Liver (tissue), 9 donors: ENCODE measurements around the gene PPP2R3B. TPM values are rescaled to one million over a fixed set of nuclear protein-coding genes. Genes with fewer than 3 reads are reported as not detected.
"Not testable (repeated sequence)": the region's sequence is repeated elsewhere in the genome, so short reads cannot be mapped to it uniquely, and the experiment has no call there.

Experiments
- DNase-seq: peaks from one replicate; pipeline ENCODE4 v3.0.0-alpha.2; 2017; ENCODE audit warnings: low spot score
- H3K27ac ChIP-seq, 2 donors: one replicate each; pipeline ENCODE4 v1.7.0; 2013; ENCODE audit warnings: inconsistent platforms in 2 of 2, low read length in 2 of 2, control low read depth in 1 of 2, low read depth in 1 of 2, mild to moderate bottlenecking in 1 of 2
- H3K27me3 ChIP-seq, 4 donors: one replicate each; pipeline versions ENCODE4 v1.6.1 to v1.7.0; 2013; ENCODE audit warnings: low read length in 3 of 4, inconsistent platforms in 1 of 4, mild to moderate bottlenecking in 1 of 4, moderate library complexity in 1 of 4; ENCODE audit not compliant: control insufficient read depth in 4 of 4, insufficient read depth in 4 of 4
- H3K36me3 ChIP-seq, 4 donors: one replicate each; pipeline versions ENCODE4 v1.6.1 to v1.7.0; 2013; ENCODE audit warnings: low read length in 3 of 4, mild to moderate bottlenecking in 3 of 4, low read depth in 1 of 4, moderate library complexity in 1 of 4; ENCODE audit not compliant: control insufficient read depth in 4 of 4, insufficient read depth in 3 of 4
- H3K4me1 ChIP-seq, 4 donors: one replicate each; pipeline versions ENCODE4 v1.6.1 to v1.7.0; 2013; ENCODE audit warnings: low read length in 3 of 4, mild to moderate bottlenecking in 3 of 4, moderate library complexity in 1 of 4; ENCODE audit not compliant: control insufficient read depth in 4 of 4, insufficient read depth in 4 of 4
- H3K4me3 ChIP-seq, 3 donors: one replicate each; pipeline versions ENCODE4 v1.6.1 to v1.7.0; 2013; ENCODE audit warnings: low read length in 3 of 3, control low read depth in 1 of 3, low read depth in 1 of 3, mild to moderate bottlenecking in 1 of 3
- H3K9ac ChIP-seq, 2 donors: one replicate each; pipeline ENCODE4 v1.7.0; 2013; ENCODE audit warnings: low read length in 2 of 2, mild to moderate bottlenecking in 2 of 2, moderate library complexity in 2 of 2, control low read depth in 1 of 2, low read depth in 1 of 2
- H3K9me3 ChIP-seq, 4 donors: one replicate each; pipeline versions ENCODE4 v1.6.1 to v1.7.0; 2013; ENCODE audit warnings: low read length in 3 of 4; ENCODE audit not compliant: control insufficient read depth in 4 of 4
- FOXA1 ChIP-seq: IDR thresholded peaks from 2 replicates; pipeline ENCODE4 v1.6.1; 2016; ENCODE audit warnings: antibody characterized with exemption
- FOXA2 ChIP-seq: IDR thresholded peaks from 2 replicates; pipeline ENCODE4 v1.6.1; 2016; ENCODE audit warnings: antibody characterized with exemption
- HNF4G ChIP-seq: IDR thresholded peaks from 2 replicates; pipeline ENCODE4 v1.6.1; 2016; ENCODE audit warnings: antibody characterized with exemption
- NR2F2 ChIP-seq: IDR thresholded peaks from 2 replicates; pipeline ENCODE4 v1.6.1; 2016; ENCODE audit warnings: antibody characterized with exemption
- RAD21 ChIP-seq, 2 donors: IDR thresholded peaks; 2 replicates each; pipeline ENCODE4 v1.6.1; 2016; ENCODE audit warnings: antibody characterized with exemption in 2 of 2, mild to moderate bottlenecking in 2 of 2
- REST ChIP-seq: IDR thresholded peaks from 2 replicates; pipeline ENCODE4 v1.6.1; 2016; ENCODE audit warnings: antibody characterized with exemption, mild to moderate bottlenecking
- SP1 ChIP-seq: IDR thresholded peaks from 2 replicates; pipeline ENCODE4 v1.6.1; 2018; ENCODE audit warnings: antibody characterized with exemption, mild to moderate bottlenecking
- WGBS: extraction: QIAGEN DNeasy Blood & Tissue Kit; methylation state at CpG from one replicate; pipeline ENCODE4 v1.1.7; 2013; 5-methylcytosine and 5-hydroxymethylcytosine counted together
- polyA plus RNA-seq, 2 donors: library from polyadenylated mRNA; stranded (reverse) in 1 of 2; unstranded in 1 of 2; fragments of 200-250 nt in 1 of 2; fragments of >200 nt in 1 of 2; fragmentation: Nextera tagmentation in 1 of 2; extraction: Ambion mirVana in 1 of 2; gene quantifications; one replicate each; pipeline versions ENCODE4 v1.2.1 to v1.2.3, GENCODE V29; 2013 to 2015
- total RNA-seq, 2 donors: library from RNA; depleted of rRNA; stranded (reverse); fragments of >200 nt; gene quantifications; one replicate each; pipeline ENCODE4 v1.2.3, GENCODE V29; 2014
- TF ChIP-seq, protein P1 (sequence below): IDR thresholded peaks from 2 replicates; pipeline ENCODE4 v1.6.1; 2016; ENCODE audit warnings: antibody characterized with exemption
- TF ChIP-seq, protein P2 (sequence below): IDR thresholded peaks from 2 replicates; pipeline ENCODE4 v1.6.1; 2016; ENCODE audit warnings: antibody characterized with exemption
- TF ChIP-seq, protein P3 (sequence below): IDR thresholded peaks from 2 replicates; pipeline ENCODE4 v1.6.1; 2016; ENCODE audit warnings: antibody characterized with exemption
- donor health status: healthy.
- donor health status: healthy.
- donor health status: healthy.
- donor health status: healthy.
- donor health status: healthy.

PPP2R3B gene
- total and polyA plus RNA-seq, 4 donors: 1.2 to 8.2 (median 4.3) TPM

DNA sequence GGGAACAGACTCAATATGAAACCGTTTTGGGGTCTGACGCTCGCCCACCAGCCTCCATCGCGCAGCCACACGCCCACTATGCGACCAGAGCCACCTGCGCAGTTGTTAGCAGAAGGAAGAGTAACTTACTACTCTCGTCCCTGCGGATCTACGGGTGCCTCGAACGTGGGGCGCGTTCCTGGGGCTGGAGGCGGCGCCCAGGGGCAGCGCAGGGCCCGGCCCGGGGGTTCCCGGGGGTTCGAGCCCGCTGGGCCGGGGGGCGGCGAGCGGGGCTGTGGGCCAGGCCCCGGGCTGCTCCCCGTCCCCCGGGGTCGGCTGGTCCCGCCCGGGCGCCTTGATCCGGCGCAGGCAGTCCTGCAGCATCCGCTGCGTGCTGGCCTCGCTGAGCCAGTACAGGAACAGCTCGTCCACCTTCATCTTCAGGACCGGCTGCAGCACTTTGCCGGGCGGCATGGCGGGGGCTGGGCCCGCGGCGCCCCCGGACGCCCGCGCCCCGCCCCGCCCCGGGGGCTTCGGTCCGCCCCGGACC, 404 bp downstream of the PPP2R3B start:
- no peaks in the 10 kb centered on the region for H3K9me3 ChIP-seq
- DNase-seq: peak; percentile 39
- H3K4me3 ChIP-seq: peak overlapping the region; percentile 51 to 98 (median 90)
- H3K27me3 ChIP-seq: no peaks in the 10 kb centered on the region
- H3K27ac ChIP-seq: no peak overlapping the region
- WGBS: under 1% methylated on average over 57 of the region's 57 CpGs
- peaks cover 4 to 14% (median 11%) of the 10 kb centered on the region in 4 donors for H3K4me1 ChIP-seq
- H3K9ac ChIP-seq: peak overlapping the region in 1 of 2 donors; percentile 99
- no peaks in the 10 kb centered on the region for H3K36me3 ChIP-seq
- no peak for TF ChIP-seq REST
- no peak for TF ChIP-seq SP1
- no peak for TF ChIP-seq FOXA1

DNA sequence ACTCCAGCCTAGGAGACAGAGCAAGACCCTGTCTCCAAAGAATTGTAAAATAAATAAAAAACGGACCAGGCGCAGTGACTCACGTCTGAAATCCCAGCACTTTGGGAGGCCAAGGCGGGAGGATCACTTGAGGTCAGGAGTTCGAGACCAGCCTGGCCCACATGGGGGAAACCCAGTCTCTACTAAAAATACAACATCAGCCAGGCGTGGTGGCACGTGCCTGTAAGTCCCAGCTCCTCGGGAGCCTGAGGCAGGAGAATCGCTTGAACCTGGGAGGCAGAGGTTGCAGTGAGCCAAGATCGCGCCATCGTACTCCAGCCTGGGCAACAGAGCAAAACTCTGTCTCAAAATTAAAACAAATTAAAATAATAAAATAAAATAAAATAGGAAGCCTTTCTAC, 971 bp downstream of the PPP2R3B start:
- not testable (repeated sequence) for DNase-seq, H3K9me3 ChIP-seq, H3K27ac ChIP-seq, H3K9ac ChIP-seq, H3K36me3 ChIP-seq, H3K27me3 ChIP-seq
- WGBS: 73% methylated on average over 12 of the region's 12 CpGs
- peaks cover 4 to 14% (median 11%) of the 10 kb centered on the region in 4 donors for H3K4me1 ChIP-seq
- H3K4me3 ChIP-seq: peak overlapping the region in 1 of 3 donors; percentile 98

DNA sequence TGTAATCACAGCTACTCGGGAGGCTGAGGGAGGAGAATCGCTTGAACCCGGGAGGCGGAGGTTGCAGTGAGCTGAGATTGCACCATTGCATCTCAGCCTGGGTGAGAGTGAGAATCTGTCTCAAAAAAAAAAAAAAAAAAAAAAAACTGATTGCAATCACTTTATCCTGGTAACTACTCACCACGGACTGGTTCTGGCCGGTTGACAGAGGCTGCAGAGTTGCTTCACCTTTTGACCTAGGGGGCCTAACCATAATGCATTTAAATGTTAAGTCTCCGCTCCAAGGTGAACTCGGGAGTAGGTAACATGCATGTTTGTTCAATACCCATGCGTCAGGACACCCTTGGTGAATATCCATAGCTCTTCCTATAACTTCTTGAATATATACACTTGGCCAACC, 1.8 kb downstream of the PPP2R3B start:
- H3K27me3 ChIP-seq: no peaks in the 10 kb centered on the region
- DNase-seq: no peak
- H3K27ac ChIP-seq: no peak overlapping the region
- no peaks in the 10 kb centered on the region for H3K36me3 ChIP-seq
- H3K9me3 ChIP-seq: no peaks in the 10 kb centered on the region
- TF ChIP-seq RAD21 (IDR thresholded peaks at IDR 0.05) (no peak), FOXA1 (no peak), FOXA2 (no peak), HNF4G (no peak), NR2F2 (no peak), REST (no peak)
- TF ChIP-seq, protein P1, sequence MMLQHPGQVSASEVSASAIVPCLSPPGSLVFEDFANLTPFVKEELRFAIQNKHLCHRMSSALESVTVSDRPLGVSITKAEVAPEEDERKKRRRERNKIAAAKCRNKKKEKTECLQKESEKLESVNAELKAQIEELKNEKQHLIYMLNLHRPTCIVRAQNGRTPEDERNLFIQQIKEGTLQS: no peak
- TF ChIP-seq, protein P2, sequence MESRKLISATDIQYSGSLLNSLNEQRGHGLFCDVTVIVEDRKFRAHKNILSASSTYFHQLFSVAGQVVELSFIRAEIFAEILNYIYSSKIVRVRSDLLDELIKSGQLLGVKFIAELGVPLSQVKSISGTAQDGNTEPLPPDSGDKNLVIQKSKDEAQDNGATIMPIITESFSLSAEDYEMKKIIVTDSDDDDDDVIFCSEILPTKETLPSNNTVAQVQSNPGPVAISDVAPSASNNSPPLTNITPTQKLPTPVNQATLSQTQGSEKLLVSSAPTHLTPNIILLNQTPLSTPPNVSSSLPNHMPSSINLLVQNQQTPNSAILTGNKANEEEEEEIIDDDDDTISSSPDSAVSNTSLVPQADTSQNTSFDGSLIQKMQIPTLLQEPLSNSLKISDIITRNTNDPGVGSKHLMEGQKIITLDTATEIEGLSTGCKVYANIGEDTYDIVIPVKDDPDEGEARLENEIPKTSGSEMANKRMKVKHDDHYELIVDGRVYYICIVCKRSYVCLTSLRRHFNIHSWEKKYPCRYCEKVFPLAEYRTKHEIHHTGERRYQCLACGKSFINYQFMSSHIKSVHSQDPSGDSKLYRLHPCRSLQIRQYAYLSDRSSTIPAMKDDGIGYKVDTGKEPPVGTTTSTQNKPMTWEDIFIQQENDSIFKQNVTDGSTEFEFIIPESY: no peak
- TF ChIP-seq, protein P3, sequence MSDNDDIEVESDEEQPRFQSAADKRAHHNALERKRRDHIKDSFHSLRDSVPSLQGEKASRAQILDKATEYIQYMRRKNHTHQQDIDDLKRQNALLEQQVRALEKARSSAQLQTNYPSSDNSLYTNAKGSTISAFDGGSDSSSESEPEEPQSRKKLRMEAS: no peak
- H3K4me3 ChIP-seq: no peak overlapping the region
- no peak overlapping the region for H3K9ac ChIP-seq
- H3K4me1 ChIP-seq: peaks cover 4 to 14% (median 11%) of the 10 kb centered on the region in 4 donors
- 96% methylated on average over 9 of the region's 9 CpGs for WGBS
